SK-N-SH (cell line): ENCODE data around the gene CYLD. TPM values are rescaled to one million over a fixed set of nuclear protein-coding genes. Genes with fewer than 3 reads are reported as not detected.

Experiments
- CTCF ChIA-PET: fragments of 300-600, 350-600 bp; formaldehyde crosslinking; extraction: SDS; loops from one replicate; lab custom pipeline; 2021; lab: Yijun Ruan, JAX
- POLR2A ChIA-PET: fragments of 350-600 bp; sonication (Branson Sonifier 250); formaldehyde crosslinking; extraction: SDS; loops from one replicate; lab custom pipeline; 2020; ENCODE audit warnings: antibody characterized with exemption, inconsistent platforms; lab: Yijun Ruan, JAX
- DNase-seq: peaks from one replicate; pipeline ENCODE4 v3.0.0; 2012
- H2AFZ ChIP-seq: fragments of 200-600 bp; sonication (generic); 2 replicates; pipeline ENCODE4 v1.8.1; 2016; ENCODE audit warnings: antibody characterized with exemption, mild to moderate bottlenecking, low read depth
- H3F3A ChIP-seq: fragments of 200-600 bp; sonication (generic); replicated peaks from 2 replicates; pipeline ENCODE3; 2016; ENCODE audit warnings: antibody characterized with exemption, mild to moderate bottlenecking; ENCODE audit not compliant: insufficient read depth
- H3K27ac ChIP-seq, 2 experiments: fragments of 200-500 bp in 1 of 2; fragments of 200-600 bp in 1 of 2; sonication (Bioruptor generic) in 1 of 2; sonication (generic), shearing (Covaris generic) in 1 of 2; 2 replicates each; pipeline versions ENCODE4 v1.5.1 to v1.6.1; 2014 to 2016; ENCODE audit warnings: low read depth in 2 of 2, inconsistent platforms in 1 of 2, low read length in 1 of 2, mild to moderate bottlenecking in 1 of 2, mixed read lengths in 1 of 2
- H3K27me3 ChIP-seq: fragments of 200-600 bp; sonication (generic), shearing (Covaris generic); 2 replicates; pipeline ENCODE4 v1.6.1; 2016; ENCODE audit warnings: mixed run types; ENCODE audit not compliant: insufficient read depth
- H3K36me3 ChIP-seq, 2 experiments: fragments of 200-500 bp in 1 of 2; fragments of 200-600 bp in 1 of 2; sonication (Bioruptor generic) in 1 of 2; sonication (generic) in 1 of 2; replicated peaks in 1 of 2; 2 replicates each; pipeline versions ENCODE3 to v1.5.1; 2014 to 2016; ENCODE audit warnings: low read length in 1 of 2, mild to moderate bottlenecking in 1 of 2; ENCODE audit not compliant: insufficient read depth in 2 of 2, control insufficient read depth in 1 of 2
- H3K4me1 ChIP-seq, 2 experiments: fragments of 200-500 bp in 1 of 2; fragments of 200-600 bp in 1 of 2; sonication (Bioruptor generic) in 1 of 2; sonication (generic), shearing (Covaris generic) in 1 of 2; 2 replicates each; pipeline versions ENCODE4 v1.5.1 to v1.6.1; 2014 to 2016; ENCODE audit warnings: low read depth in 1 of 2, low read length in 1 of 2, mixed run types in 1 of 2; ENCODE audit not compliant: insufficient read depth in 2 of 2, control insufficient read depth in 1 of 2
- H3K4me2 ChIP-seq: fragments of 200-600 bp; sonication (generic), shearing (Covaris generic); 2 replicates; pipeline ENCODE4 v1.6.1; 2017; ENCODE audit warnings: mixed run types
- H3K4me3 ChIP-seq, 2 experiments: fragments of 200-500 bp in 1 of 2; fragments of 200-600 bp in 1 of 2; sonication (Bioruptor generic) in 1 of 2; sonication (generic), shearing (Covaris generic) in 1 of 2; 2 replicates each; pipeline versions ENCODE4 v1.5.1 to v1.8.1; 2014 to 2016; ENCODE audit warnings: low read depth in 2 of 2, inconsistent platforms in 1 of 2, low read length in 1 of 2, mild to moderate bottlenecking in 1 of 2, mixed read lengths in 1 of 2, moderate library complexity in 1 of 2
- H3K79me2 ChIP-seq: fragments of 200-600 bp; sonication (generic); 2 replicates; pipeline ENCODE4 v1.8.1; 2017; ENCODE audit warnings: mild to moderate bottlenecking; ENCODE audit not compliant: insufficient read depth
- H3K9ac ChIP-seq: fragments of 200-600 bp; sonication (generic); 2 replicates; pipeline ENCODE4 v1.6.1; 2017; ENCODE audit warnings: mixed run types
- H3K9me2 ChIP-seq: fragments of 200-600 bp; sonication (generic); 2 replicates; pipeline ENCODE4 v1.6.1; 2017; ENCODE audit warnings: mixed run types
- H3K9me3 ChIP-seq: fragments of 200-600 bp; sonication (generic); 2 replicates; pipeline ENCODE4 v1.6.1; 2017; ENCODE audit warnings: mixed run types, mild to moderate bottlenecking, moderate library complexity
- H4K20me1 ChIP-seq: fragments of 200-600 bp; sonication (generic); 2 replicates; pipeline ENCODE4 v1.6.1; 2017; ENCODE audit warnings: mild to moderate bottlenecking, mixed run types; ENCODE audit not compliant: insufficient read depth
- ELF1 ChIP-seq: IDR thresholded peaks from 2 replicates; pipeline ENCODE4 v1.4.0; 2012
- EZH2phosphoT487 ChIP-seq: fragments of 200-600 bp; sonication (generic); IDR thresholded peaks from 2 replicates; pipeline ENCODE4 v1.6.1; 2017; ENCODE audit warnings: low read depth, mixed run types, mild to moderate bottlenecking, antibody characterized with exemption, moderate library complexity, borderline replicate concordance
- FOSL2 ChIP-seq: IDR thresholded peaks from 2 replicates; pipeline ENCODE4 v1.4.0; 2012; ENCODE audit warnings: low read depth, mild to moderate bottlenecking, moderate library complexity, borderline replicate concordance
- GABPA ChIP-seq: IDR thresholded peaks from 2 replicates; pipeline ENCODE4 v1.4.0; 2012; ENCODE audit warnings: low read depth, mild to moderate bottlenecking
- GATA2 ChIP-seq: sonication (generic); formaldehyde crosslinking; IDR thresholded peaks from 2 replicates; pipeline ENCODE4 v1.5.0; 2020; ENCODE audit warnings: mild to moderate bottlenecking, missing genetic modification reagents
- JUND ChIP-seq: IDR thresholded peaks from 2 replicates; pipeline ENCODE4 v1.4.0; 2012
- MAX ChIP-seq: IDR thresholded peaks from 2 replicates; pipeline ENCODE4 v1.4.0; 2012; ENCODE audit warnings: low read depth
- MEF2A ChIP-seq: IDR thresholded peaks from 2 replicates; pipeline ENCODE4 v1.4.0; 2012; ENCODE audit warnings: low read depth, borderline replicate concordance
- POLR2AphosphoS5 ChIP-seq: IDR thresholded peaks from 2 replicates; pipeline ENCODE4 v1.6.1; 2012; ENCODE audit warnings: low read depth, low read length
- RAD21 ChIP-seq: IDR thresholded peaks from 2 replicates; pipeline ENCODE4 v1.6.1; 2012; ENCODE audit warnings: mild to moderate bottlenecking, low read length
- RCOR1 ChIP-seq: fragments of 150-350 bp; IDR thresholded peaks from 2 replicates; pipeline ENCODE4 v1.6.1; 2017; ENCODE audit warnings: antibody characterized with exemption, low read length
- REST ChIP-seq: IDR thresholded peaks from 2 replicates; pipeline ENCODE4 v1.6.1; 2012; ENCODE audit warnings: mild to moderate bottlenecking, low read depth, low read length, moderate library complexity
- RFX5 ChIP-seq: IDR thresholded peaks from 2 replicates; pipeline ENCODE4 v1.6.1; 2012; ENCODE audit warnings: mild to moderate bottlenecking, improper control_type of control experiment, low read length
- RXRA ChIP-seq: IDR thresholded peaks from 2 replicates; pipeline ENCODE4 v1.4.0; 2012; ENCODE audit warnings: low read depth, mild to moderate bottlenecking, borderline replicate concordance
- SIN3A ChIP-seq: IDR thresholded peaks from 2 replicates; pipeline ENCODE4 v1.6.1; 2012; ENCODE audit warnings: low read depth, mild to moderate bottlenecking, low read length, moderate library complexity, borderline replicate concordance
- TCF12 ChIP-seq: IDR thresholded peaks from 2 replicates; pipeline ENCODE4 v1.4.0; 2012
- YY1 ChIP-seq: IDR thresholded peaks from 2 replicates; pipeline ENCODE4 v1.4.0; 2012; ENCODE audit warnings: low read depth, mild to moderate bottlenecking
- ZBTB33 ChIP-seq: IDR thresholded peaks from 2 replicates; pipeline ENCODE4 v1.4.0; 2012; ENCODE audit warnings: low read depth, borderline replicate concordance
- WGBS: methylation state at CpG from one replicate; pipeline ENCODE4 v1.1.6; 2017; ENCODE audit warnings: low lambda C conversion rate; 5-methylcytosine and 5-hydroxymethylcytosine counted together
- polyA plus RNA-seq, 3 experiments: library from polyadenylated mRNA; depleted of rRNA; stranded (reverse); fragments of >200 nt; gene quantifications; 2 replicates each; pipeline ENCODE4 v1.2.3, GENCODE V29; 2012

CYLD gene
- polyA plus RNA-seq, 1 of the 3 experiments (the other 2 are of a cell fraction), result 6.5 TPM

- TF ChIP-seq REST (no peak), RXRA (no peak), RFX5 (no peak), MAX (no peak), YY1 (no peak), RAD21 (no peak), GATA2 (no peak)
Measured at GRCh38 chr16:50751528-50751927, 9.6 kb downstream of the CYLD start (continued).

- TF ChIP-seq GABPA, result no peak
- TF ChIP-seq RAD21, result no peak
- TF ChIP-seq JUND, result no peak
- Histone ChIP-seq H3K27ac (no peak overlapping the region), H3K27me3 (no peaks in the 10 kb centered on the region), H3K4me1 (no peaks in the 10 kb centered on the region; a peak in 1 of 4 replicates), H3K36me3 (peaks cover 40 to 56% of the 10 kb centered on the region in 2 experiments), H3K4me2 (no peak overlapping the region), H3F3A (no peaks in the 10 kb centered on the region), H3K9ac (no peak overlapping the region), H4K20me1 (no peaks in the 10 kb centered on the region), H2AFZ (no peak overlapping the region), H3K9me2 (no peaks in the 10 kb centered on the region), H3K79me2 (no peaks in the 10 kb centered on the region; the same call in none of the 2 replicates), H3K4me3 (no peak overlapping the region), H3K9me3 (no peaks in the 10 kb centered on the region)
- 93% methylated on average over 4 of the region's 4 CpGs for WGBS
- DNase-seq, result no peak
- ChIA-PET CTCF (interaction anchor here (0.9 to 2.0 kb wide), 2 partner anchors 54 kb away, joined by 5 to 6 read pairs; no protein-coding TSS in a partner anchor), POLR2A (no interaction called here)
Measured at GRCh38 chr16:50752471-50753235, 10.8 kb downstream of the CYLD start.

GRCh38 chr16:50756473-50756872, 14.6 kb downstream of the CYLD start:
- no peaks in the 10 kb centered on the region; a peak in 1 of 4 replicates for H3K4me1 ChIP-seq
- CTCF ChIA-PET, result interaction anchor here (1.3 kb wide), 1 partner anchor 50 kb away, joined by 6 read pairs; no protein-coding TSS in a partner anchor
- no peak overlapping the region for H3K4me2 ChIP-seq
- peaks cover 3% of the 10 kb centered on the region; the same call in 1 of the 2 replicates for H3K79me2 ChIP-seq
- POLR2A ChIA-PET, result no interaction called here
- H3K4me3 ChIP-seq, result no peak overlapping the region
- no peak for DNase-seq
- no peak overlapping the region for H3K27ac ChIP-seq
- peaks cover 23 to 47% of the 10 kb centered on the region in 2 experiments for H3K36me3 ChIP-seq
- 71% methylated on average over 3 of the region's 3 CpGs for WGBS
- H2AFZ ChIP-seq, result no peak overlapping the region
- no peaks in the 10 kb centered on the region for H4K20me1 ChIP-seq
- H3F3A ChIP-seq, result no peaks in the 10 kb centered on the region
- H3K9me2 ChIP-seq, result no peaks in the 10 kb centered on the region
- no peaks in the 10 kb centered on the region for H3K27me3 ChIP-seq
- H3K9me3 ChIP-seq, result no peaks in the 10 kb centered on the region
- no peak overlapping the region for H3K9ac ChIP-seq
- TF ChIP-seq RCOR1, result no peak
- TF ChIP-seq JUND, result no peak
- no peak for TF ChIP-seq TCF12
- TF ChIP-seq FOSL2, result no peak
- TF ChIP-seq EZH2phosphoT487, result no peak
- no peak for TF ChIP-seq GABPA
- no peak for TF ChIP-seq ELF1
- no peak for TF ChIP-seq RXRA
- TF ChIP-seq RFX5, result no peak
- TF ChIP-seq YY1, result no peak
- no peak for TF ChIP-seq MEF2A
- no peak for TF ChIP-seq SIN3A
- no peak for TF ChIP-seq ZBTB33
- TF ChIP-seq MAX, result no peak
- no peak for TF ChIP-seq POLR2AphosphoS5
